ENCODE data around the gene PSEN1.

- TF ChIP-seq CTCF (conservative IDR thresholded peaks at IDR 0.05; ENCODE audit: low read depth, low read length) = no peak
- TF ChIP-seq EZH2 (IDR thresholded peaks at IDR 0.05; ENCODE audit: borderline replicate concordance, low read depth, low read length, poor library complexity, severe bottlenecking) = no peak
These were observed 30.1 kb downstream of the PSEN1 start for GRCh38 chr14:73166399-73166798.
